Neural cell (in vitro differentiated cells): ENCODE measurements around the gene FZR1.

Experiments used
- CTCF ChIP-seq: fragments of 450-650 bp; IDR thresholded peaks from 2 replicates; pipeline ENCODE4 v1.5.1; 2014; ENCODE audit warnings: antibody characterized with exemption, mild to moderate bottlenecking, moderate library complexity; ENCODE audit not compliant: poor library complexity, severe bottlenecking
- MXI1 ChIP-seq: fragments of 450-650 bp; conservative IDR thresholded peaks from 2 replicates; pipeline ENCODE4 v1.6.1; 2014; ENCODE audit warnings: antibody characterized with exemption, mild to moderate bottlenecking; ENCODE audit not compliant: poor library complexity, severe bottlenecking
- POLR2AphosphoS5 ChIP-seq: IDR thresholded peaks from 2 replicates; pipeline ENCODE4 v1.6.1; 2012
- REST ChIP-seq: IDR thresholded peaks from 2 replicates; pipeline ENCODE4 v1.6.1; 2012; ENCODE audit warnings: borderline replicate concordance
- TAF1 ChIP-seq: IDR thresholded peaks from 2 replicates; pipeline ENCODE4 v1.6.1; 2012; ENCODE audit warnings: low read depth

- TF ChIP-seq REST (no peak), POLR2AphosphoS5 (no peak), CTCF (no peak), TAF1 (no peak), MXI1 (no peak)
These were observed 4.3 kb upstream of the FZR1 start for GRCh38 chr19:3501780-3502179.
